ENCODE measurements around the gene UGT1A10. TPM values are rescaled to one million over a fixed set of nuclear protein-coding genes. Genes with fewer than 3 reads are reported as not detected.

The UGT1A10 gene
- total RNA-seq, 1 donor = not detected

GRCh38 chr2:233671290-233672161 is 35.3 kb downstream of the UGT1A10 start, which contains the start of gene UGT1A9:
TSS of gene UGT1A9 (plus strand) at chr2:233671898. CDS start at chr2:233671935, 37 bp downstream.
- no peaks in the 10 kb centered on the region for H3K79me2 ChIP-seq (ENCODE audit: insufficient read depth, low read length)
- no peak within 1 kb of the TSS for H3K4me2 ChIP-seq (ENCODE audit: insufficient read depth, low read length)

DNA sequence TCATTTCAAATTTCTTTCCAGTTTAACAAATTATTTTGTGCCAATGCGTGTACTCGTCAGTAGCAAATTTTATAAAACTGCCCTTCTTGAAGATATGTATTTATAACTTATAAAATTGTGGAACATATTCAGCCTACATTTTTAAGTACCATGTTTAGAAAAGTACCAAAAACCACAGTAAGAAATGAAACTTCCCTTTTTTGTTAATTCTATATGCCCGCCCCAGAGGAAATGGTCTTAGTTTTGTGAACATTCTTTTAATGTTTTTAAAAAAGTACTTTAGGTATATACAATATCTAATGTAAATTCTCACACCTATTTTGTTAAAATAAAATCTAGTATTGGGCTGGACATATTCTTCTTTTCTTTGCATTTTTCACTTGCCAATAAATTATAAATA is 36.6 kb downstream of the UGT1A10 start:
- DNase-seq (ENCODE audit: insufficient read length, low spot score, missing footprints) = no peak
- no peak overlapping the region for H2AFZ ChIP-seq (ENCODE audit: low read length)
- H3K27ac ChIP-seq (ENCODE audit: low read depth, low read length) = no peak overlapping the region
- TF ChIP-seq, protein P1, sequence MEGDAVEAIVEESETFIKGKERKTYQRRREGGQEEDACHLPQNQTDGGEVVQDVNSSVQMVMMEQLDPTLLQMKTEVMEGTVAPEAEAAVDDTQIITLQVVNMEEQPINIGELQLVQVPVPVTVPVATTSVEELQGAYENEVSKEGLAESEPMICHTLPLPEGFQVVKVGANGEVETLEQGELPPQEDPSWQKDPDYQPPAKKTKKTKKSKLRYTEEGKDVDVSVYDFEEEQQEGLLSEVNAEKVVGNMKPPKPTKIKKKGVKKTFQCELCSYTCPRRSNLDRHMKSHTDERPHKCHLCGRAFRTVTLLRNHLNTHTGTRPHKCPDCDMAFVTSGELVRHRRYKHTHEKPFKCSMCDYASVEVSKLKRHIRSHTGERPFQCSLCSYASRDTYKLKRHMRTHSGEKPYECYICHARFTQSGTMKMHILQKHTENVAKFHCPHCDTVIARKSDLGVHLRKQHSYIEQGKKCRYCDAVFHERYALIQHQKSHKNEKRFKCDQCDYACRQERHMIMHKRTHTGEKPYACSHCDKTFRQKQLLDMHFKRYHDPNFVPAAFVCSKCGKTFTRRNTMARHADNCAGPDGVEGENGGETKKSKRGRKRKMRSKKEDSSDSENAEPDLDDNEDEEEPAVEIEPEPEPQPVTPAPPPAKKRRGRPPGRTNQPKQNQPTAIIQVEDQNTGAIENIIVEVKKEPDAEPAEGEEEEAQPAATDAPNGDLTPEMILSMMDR (IDR thresholded peaks at IDR 0.05; ENCODE audit: extremely low read depth, low read depth, low read length) = no peak
- no peaks in the 10 kb centered on the region for H4K20me1 ChIP-seq (ENCODE audit: insufficient read depth, low read length)
- no peaks in the 10 kb centered on the region for H3K9me3 ChIP-seq (ENCODE audit: low read depth, low read length)
- H3K4me1 ChIP-seq (ENCODE audit: insufficient read depth, low read length) = no peaks in the 10 kb centered on the region
- H3K27me3 ChIP-seq (ENCODE audit: insufficient read depth, low read length) = no peaks in the 10 kb centered on the region
- H3K4me3 ChIP-seq (ENCODE audit: insufficient read depth, low read length) = no peak overlapping the region
- H3K36me3 ChIP-seq (ENCODE audit: insufficient read depth, low read length) = no peaks in the 10 kb centered on the region
- H3K4me2 ChIP-seq (ENCODE audit: insufficient read depth, low read length) = no peak overlapping the region
- H3K79me2 ChIP-seq (ENCODE audit: insufficient read depth, low read length) = no peaks in the 10 kb centered on the region

More at GRCh38 chr2:233671290-233672161, 35.3 kb downstream of the UGT1A10 start, which contains the start of gene UGT1A9:
- Histone ChIP-seq H4K20me1 (ENCODE audit: insufficient read depth, low read length) (no peaks in the 10 kb centered on the region), H3K4me3 (ENCODE audit: insufficient read depth, low read length) (no peak within 1 kb of the TSS), H2AFZ (ENCODE audit: low read length) (no peak within 1 kb of the TSS), H3K36me3 (ENCODE audit: insufficient read depth, low read length) (no peaks in the 10 kb centered on the region), H3K27ac (ENCODE audit: low read depth, low read length) (no peak within 1 kb of the TSS), H3K27me3 (ENCODE audit: insufficient read depth, low read length) (no peaks in the 10 kb centered on the region), H3K4me1 (ENCODE audit: insufficient read depth, low read length) (no peaks in the 10 kb centered on the region), H3K9me3 (ENCODE audit: low read depth, low read length) (no peaks in the 10 kb centered on the region)
- DNase-seq (ENCODE audit: insufficient read length, low spot score, missing footprints) = no peak
- TF ChIP-seq, protein P1 (IDR thresholded peaks at IDR 0.05; ENCODE audit: extremely low read depth, low read depth, low read length) = no peak

DNA sequence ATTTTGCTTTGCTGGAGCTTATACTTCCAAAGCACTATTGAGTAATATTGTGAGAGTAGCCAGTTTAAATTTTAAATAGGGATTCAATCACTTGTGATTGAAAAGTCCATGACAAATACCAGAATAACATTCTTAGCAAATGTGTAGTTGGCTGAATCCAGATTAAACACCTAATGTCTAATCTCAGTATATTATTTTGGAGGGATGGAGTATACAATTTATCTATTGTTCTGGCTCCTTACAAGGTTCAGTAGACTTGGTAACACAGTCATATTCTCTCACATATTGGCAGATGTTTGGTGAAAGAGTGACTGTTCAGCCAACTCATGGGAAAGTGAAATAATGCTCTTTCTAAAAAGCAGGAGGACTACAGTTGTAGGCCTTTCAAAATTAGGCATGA is 37.6 kb downstream of the UGT1A10 start:
- Histone ChIP-seq H3K9me3 (ENCODE audit: low read depth, low read length) (no peaks in the 10 kb centered on the region), H3K36me3 (ENCODE audit: insufficient read depth, low read length) (no peaks in the 10 kb centered on the region), H3K79me2 (ENCODE audit: insufficient read depth, low read length) (no peaks in the 10 kb centered on the region), H2AFZ (ENCODE audit: low read length) (no peak overlapping the region), H3K4me1 (ENCODE audit: insufficient read depth, low read length) (no peaks in the 10 kb centered on the region), H3K4me2 (ENCODE audit: insufficient read depth, low read length) (no peak overlapping the region), H4K20me1 (ENCODE audit: insufficient read depth, low read length) (no peaks in the 10 kb centered on the region), H3K27ac (ENCODE audit: low read depth, low read length) (no peak overlapping the region), H3K4me3 (ENCODE audit: insufficient read depth, low read length) (no peak overlapping the region), H3K27me3 (ENCODE audit: insufficient read depth, low read length) (no peaks in the 10 kb centered on the region)
- TF ChIP-seq, protein P1 (IDR thresholded peaks at IDR 0.05; ENCODE audit: extremely low read depth, low read depth, low read length) = no peak
- no peak for DNase-seq (ENCODE audit: insufficient read length, low spot score, missing footprints)

DNA sequence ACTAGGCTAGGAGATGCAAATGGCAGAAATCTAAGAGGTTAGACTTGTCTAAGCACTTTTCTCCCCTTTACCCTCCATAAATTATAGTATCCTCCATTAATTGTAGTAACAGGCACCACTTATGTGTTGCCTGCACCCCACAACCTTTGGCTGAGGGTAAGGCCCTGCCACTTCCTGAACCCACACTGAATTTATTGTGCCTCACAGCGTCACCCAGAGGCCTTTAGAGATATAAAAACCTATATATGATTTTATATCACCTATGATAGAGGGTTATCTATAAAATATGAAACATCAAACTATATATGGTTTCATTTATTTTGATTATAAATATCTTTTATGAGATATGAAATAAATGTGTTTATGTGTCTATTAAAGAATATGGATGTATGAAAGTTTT is 38.1 kb downstream of the UGT1A10 start:
- TF ChIP-seq, protein P1 (IDR thresholded peaks at IDR 0.05; ENCODE audit: extremely low read depth, low read depth, low read length) = no peak
- Histone ChIP-seq H3K36me3 (ENCODE audit: insufficient read depth, low read length) (no peaks in the 10 kb centered on the region), H2AFZ (ENCODE audit: low read length) (no peak overlapping the region), H3K9me3 (ENCODE audit: low read depth, low read length) (no peaks in the 10 kb centered on the region), H3K79me2 (ENCODE audit: insufficient read depth, low read length) (no peaks in the 10 kb centered on the region), H3K4me1 (ENCODE audit: insufficient read depth, low read length) (no peaks in the 10 kb centered on the region), H3K27ac (ENCODE audit: low read depth, low read length) (no peak overlapping the region), H3K27me3 (ENCODE audit: insufficient read depth, low read length) (no peaks in the 10 kb centered on the region), H3K4me2 (ENCODE audit: insufficient read depth, low read length) (no peak overlapping the region), H3K4me3 (ENCODE audit: insufficient read depth, low read length) (no peak overlapping the region), H4K20me1 (ENCODE audit: insufficient read depth, low read length) (no peaks in the 10 kb centered on the region)
- no peak for DNase-seq (ENCODE audit: insufficient read length, low spot score, missing footprints)

Data from osteoblast (primary cell).